GM19023 (cell line): ENCODE measurements around the gene RDH16.
"Not testable (repeated sequence)": the region's sequence is repeated elsewhere in the genome, so short reads cannot be mapped to it uniquely, and the experiment has no call there.

ENCODE experiments used
- ATAC-seq: cut with Tn5 transposase; IDR thresholded peaks from one replicate; pipeline ENCODE4 v1.9.1; 2021; ENCODE audit warnings: mild to moderate bottlenecking, moderate library complexity; ENCODE audit not compliant: unreplicated experiment

Gene RDH16

GRCh38 chr12:56927281-56927680 lies 30.1 kb downstream of the RDH16 start:
- no peak for ATAC-seq

- ATAC-seq: no peak
Measured at GRCh38 chr12:56922031-56922430, 35.4 kb downstream of the RDH16 start.

- ATAC-seq: no peak
Measured at GRCh38 chr12:56921346-56921745, 36.1 kb downstream of the RDH16 start.

- ATAC-seq: not testable (repeated sequence)
Measured at GRCh38 chr12:56918139-56918538, 39.3 kb downstream of the RDH16 start.

- no peak for ATAC-seq
Measured at GRCh38 chr12:56916996-56917333, 40.4 kb downstream of the RDH16 start.

- ATAC-seq: no peak
Measured at GRCh38 chr12:56916296-56916995, 41.0 kb downstream of the RDH16 start.

GRCh38 chr12:56914724-56915123 lies 42.7 kb downstream of the RDH16 start:
- ATAC-seq: no peak

GRCh38 chr12:56914256-56914655 lies 43.2 kb downstream of the RDH16 start:
- ATAC-seq: no peak

- not testable (repeated sequence) for ATAC-seq
Measured at GRCh38 chr12:56909403-56909802, 48.0 kb downstream of the RDH16 start.

GRCh38 chr12:56908136-56908535 lies 49.3 kb downstream of the RDH16 start:
- ATAC-seq: no peak

GRCh38 chr12:56905852-56906251 lies 51.6 kb downstream of the RDH16 start:
- no peak for ATAC-seq

GRCh38 chr12:56903374-56903773 lies 54.0 kb downstream of the RDH16 start:
- no peak for ATAC-seq
